Vagina (tissue), 2 donors: ENCODE results near the gene PI4KB.

Experiments
- POLR2A ChIP-seq, 2 donors: fragments of 450-650 bp; IDR thresholded peaks; one replicate each; pipeline ENCODE4 v1.6.1; 2017; ENCODE audit warnings: antibody characterized with exemption in 2 of 2, mild to moderate bottlenecking in 2 of 2, moderate library complexity in 2 of 2
- TF ChIP-seq, protein P1 (sequence below), 3 experiments: fragments of 450-650 bp in 2 of 3; fragments of 200-600 bp in 1 of 3; sonication (generic) in 1 of 3; IDR thresholded peaks; one replicate each; pipeline ENCODE4 v1.5.1; 2017 to 2019; ENCODE audit warnings: antibody characterized with exemption in 3 of 3, mild to moderate bottlenecking in 2 of 3, moderate library complexity in 2 of 3

DNA sequence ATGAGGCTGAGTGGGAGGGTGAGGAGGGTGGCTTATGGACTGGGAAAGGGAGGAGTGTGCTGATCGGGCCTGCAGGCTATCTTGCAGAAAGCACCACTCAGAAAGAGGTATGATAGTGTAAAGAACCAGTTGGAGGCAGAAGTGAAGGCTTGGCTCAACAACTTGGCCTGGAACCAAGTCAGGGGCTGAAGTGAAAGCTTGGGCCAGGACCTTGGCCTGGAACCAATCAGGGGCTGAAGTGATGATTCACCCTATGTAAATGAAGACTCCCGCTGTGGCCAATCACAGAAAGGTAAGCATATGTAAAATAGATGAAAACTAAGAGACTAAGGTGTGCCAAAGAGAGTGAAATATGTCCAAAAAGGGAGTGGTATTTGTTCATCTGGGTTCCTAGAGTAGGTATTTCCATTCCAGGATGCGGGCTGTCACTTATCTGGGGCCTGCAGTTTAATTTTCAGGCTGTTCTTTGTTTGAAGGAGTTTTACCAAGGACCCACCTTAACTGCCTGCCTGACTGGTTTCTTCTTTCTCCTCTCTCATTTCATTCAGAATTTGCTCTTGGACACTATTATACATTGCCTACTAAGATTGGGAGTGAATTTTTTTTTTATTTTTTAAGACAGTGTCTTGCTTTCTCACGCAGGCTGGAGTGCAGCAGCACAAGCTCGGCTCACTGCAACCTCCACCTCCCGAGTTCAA, 25.0 kb upstream of the PI4KB start:
- no peak for TF ChIP-seq POLR2A (IDR thresholded peaks at IDR 0.05)
- TF ChIP-seq, protein P1, sequence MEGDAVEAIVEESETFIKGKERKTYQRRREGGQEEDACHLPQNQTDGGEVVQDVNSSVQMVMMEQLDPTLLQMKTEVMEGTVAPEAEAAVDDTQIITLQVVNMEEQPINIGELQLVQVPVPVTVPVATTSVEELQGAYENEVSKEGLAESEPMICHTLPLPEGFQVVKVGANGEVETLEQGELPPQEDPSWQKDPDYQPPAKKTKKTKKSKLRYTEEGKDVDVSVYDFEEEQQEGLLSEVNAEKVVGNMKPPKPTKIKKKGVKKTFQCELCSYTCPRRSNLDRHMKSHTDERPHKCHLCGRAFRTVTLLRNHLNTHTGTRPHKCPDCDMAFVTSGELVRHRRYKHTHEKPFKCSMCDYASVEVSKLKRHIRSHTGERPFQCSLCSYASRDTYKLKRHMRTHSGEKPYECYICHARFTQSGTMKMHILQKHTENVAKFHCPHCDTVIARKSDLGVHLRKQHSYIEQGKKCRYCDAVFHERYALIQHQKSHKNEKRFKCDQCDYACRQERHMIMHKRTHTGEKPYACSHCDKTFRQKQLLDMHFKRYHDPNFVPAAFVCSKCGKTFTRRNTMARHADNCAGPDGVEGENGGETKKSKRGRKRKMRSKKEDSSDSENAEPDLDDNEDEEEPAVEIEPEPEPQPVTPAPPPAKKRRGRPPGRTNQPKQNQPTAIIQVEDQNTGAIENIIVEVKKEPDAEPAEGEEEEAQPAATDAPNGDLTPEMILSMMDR (IDR thresholded peaks at IDR 0.05): no peak
